HG02852 (cell line): Measurements from ENCODE around the gene ARHGAP6.
"Not testable (repeated sequence)": the region's sequence is repeated elsewhere in the genome, so short reads cannot be mapped to it uniquely, and the experiment has no call there.

Experiments used
- ATAC-seq: cut with Tn5 transposase; IDR thresholded peaks from one replicate; pipeline ENCODE4 v1.9.1; 2021; ENCODE audit warnings: mild to moderate bottlenecking, moderate library complexity; ENCODE audit not compliant: unreplicated experiment

The ARHGAP6 gene

DNA sequence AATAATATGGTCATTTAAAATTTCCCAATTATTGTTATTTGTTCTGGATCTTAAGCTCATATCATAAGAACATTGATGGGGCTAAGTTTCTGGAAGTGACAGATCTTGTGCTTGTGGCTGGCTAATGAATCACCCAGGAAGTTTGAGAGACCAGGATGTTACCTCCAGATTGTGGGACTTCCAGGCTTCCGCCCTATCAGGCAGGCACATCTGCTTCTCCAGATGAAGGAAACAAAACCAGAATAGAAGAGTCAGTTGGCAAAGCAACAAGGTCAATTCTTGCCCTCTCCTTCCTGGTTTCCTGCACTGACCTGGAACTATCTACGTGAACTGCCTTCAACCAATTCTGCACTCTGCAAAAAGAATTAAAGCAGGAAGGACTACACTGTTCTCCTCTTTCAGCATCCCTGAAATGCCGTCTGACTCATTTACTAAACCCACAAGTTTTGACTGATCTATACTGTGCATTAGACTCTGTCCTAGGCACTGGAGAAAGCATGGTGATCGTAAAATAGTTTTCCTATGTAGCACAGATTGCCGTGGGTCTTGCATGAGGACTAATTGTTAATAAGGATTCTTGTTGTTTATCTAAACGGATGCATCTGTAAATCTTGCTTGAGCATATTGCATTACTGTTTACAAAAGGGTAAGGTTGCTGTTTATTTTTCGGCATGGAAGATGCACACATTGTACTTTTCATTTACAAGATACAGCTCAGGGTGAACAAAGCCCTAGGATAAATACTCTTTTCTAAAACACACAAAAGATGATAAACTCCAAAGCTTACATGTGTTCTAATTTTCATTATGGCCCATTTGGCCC lies 297.9 kb downstream of the ARHGAP6 start:
- ATAC-seq, result no peak

DNA sequence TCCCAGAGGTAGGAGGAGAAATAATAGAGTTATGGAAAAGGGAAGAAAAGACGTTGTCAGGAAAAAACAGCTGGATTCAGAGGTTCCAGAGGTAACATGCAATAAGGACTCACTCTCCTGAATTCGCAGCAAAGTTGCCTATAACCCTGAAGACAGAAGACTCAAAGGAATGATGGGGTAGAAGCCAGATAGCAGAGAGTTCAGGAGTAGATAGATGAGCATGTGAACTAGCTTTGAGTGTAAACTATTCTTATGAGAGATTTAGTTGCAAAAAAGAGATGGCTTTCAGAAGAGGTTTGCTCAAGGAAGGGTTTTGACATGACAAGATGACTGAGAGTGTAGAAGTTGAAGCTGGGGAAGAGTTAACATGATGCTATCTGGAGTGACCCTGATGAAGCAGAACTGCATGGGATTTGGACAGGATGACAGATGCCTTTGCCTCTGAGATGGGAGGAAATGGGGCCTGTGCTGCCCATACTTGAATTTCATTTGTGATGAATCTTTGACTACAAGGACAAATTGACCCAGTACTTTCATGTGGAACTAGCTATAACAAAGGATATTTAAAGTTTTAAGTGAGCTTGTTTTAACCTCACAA lies 298.6 kb downstream of the ARHGAP6 start:
- no peak for ATAC-seq

DNA sequence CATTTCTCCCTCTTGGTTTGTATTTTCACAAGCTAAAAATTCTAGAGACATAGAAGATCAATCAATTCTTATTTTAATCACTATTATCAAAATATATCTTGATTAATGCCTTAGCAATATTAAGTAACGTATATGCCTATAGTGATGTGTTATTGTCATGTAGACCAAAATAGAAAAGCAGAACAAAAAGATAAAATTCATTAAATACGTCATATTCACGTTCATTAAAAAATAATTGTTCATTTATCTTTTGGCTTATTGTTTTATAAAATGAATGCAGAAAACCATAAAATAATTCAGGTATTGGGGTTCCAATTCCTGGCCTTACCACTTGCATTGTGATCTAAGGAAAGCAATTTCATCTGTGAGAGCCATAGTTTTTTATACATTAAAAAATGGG lies 300.3 kb downstream of the ARHGAP6 start:
- no peak for ATAC-seq

DNA sequence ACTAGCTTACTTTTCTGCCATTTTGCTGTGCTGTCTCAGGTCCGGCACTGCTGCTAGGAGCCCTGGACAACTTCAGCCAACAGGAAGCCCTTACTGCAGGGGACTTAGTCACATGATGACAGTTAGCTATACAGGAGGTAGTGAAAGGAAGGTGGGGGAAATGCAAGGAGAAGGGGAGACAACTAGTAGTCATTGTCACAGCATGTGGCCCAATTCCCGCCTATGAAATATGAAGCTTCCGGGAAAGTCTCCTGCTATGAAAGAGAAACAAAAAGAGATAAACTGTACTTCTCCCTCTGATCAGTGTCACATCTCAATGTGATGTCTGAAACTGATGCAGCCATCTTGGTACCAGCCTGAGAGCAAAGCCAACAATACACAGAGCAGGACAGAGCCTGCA lies 300.9 kb downstream of the ARHGAP6 start:
- ATAC-seq, result no peak

DNA sequence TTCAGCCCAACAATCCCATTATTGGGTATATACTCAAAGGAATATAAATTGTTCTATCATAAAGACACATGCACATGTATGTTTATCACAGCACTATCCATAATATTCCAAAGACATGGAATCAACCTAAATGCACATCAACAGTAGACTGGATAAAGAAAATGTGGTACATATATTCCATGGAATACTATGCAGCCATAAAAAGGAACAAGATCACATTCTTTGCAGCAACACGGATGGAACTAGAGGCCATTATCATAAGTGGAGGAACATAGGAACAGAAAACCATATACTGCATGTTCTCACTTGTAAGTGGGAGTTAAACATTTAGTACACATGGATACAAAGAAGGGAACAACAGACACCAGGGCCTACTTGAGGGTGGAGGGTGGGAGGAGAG lies 301.9 kb downstream of the ARHGAP6 start:
- not testable (repeated sequence) for ATAC-seq

DNA sequence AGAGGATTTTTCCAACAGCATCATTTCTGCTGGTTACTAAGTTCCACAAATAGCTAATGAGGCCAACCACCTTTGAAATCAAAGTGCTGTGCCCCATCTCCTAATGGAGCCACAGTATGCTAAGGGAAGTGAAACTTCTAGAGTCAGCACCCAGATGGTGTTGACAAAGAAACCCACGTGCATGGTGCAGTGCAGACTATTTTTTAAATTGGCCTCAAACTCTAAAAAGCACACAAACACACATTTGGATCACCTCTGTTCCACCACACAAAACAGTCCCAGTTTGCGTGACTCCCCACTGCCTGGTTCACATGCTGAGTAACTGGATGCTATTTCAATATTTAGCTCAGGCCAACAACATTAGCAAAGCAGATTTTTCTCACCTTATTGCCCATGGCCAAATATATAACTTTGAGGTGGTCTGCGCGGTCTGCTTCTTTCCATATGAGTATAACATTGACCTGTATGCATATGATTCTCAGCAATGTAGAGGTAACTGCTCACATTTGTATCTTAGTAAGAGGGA lies 302.6 kb downstream of the ARHGAP6 start:
- peak; percentile 98 for ATAC-seq

DNA sequence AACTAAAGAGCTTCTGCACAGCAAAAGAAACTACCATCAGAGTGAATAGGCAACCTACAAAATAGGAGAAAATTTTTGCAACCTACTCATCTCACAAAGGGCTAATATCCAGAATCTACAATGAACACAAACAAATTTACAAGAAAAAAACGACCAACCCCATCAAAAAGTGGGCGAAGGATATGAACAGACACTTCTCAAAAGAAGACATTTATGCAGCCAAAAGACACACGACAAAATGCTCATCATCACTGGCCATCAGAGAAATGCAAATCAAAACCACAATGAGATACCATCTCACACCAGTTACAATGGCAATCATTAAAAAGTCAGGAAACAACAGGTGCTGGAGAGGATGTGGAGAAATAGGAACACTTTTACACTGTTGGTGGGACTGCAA lies 304.1 kb downstream of the ARHGAP6 start:
- not testable (repeated sequence) for ATAC-seq

DNA sequence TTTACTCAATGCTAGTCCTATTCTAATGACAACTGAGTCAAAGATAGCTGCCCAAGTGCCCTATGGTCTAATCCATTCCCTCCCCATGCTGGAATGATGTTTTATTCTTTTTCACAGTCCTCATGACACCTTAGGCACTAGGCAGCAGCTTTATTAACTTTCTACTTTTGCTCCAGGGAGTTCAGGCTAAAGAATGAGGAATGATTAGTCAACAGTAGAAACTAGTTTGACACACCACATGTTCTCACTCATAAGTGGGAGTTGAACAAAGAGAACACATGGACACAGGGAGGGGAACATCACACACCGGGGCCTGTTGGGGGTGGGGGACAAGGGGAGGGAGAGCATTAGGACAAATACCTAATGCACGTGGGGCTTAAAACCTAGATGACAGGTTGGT lies 309.8 kb downstream of the ARHGAP6 start:
- ATAC-seq, result not testable (repeated sequence)

DNA sequence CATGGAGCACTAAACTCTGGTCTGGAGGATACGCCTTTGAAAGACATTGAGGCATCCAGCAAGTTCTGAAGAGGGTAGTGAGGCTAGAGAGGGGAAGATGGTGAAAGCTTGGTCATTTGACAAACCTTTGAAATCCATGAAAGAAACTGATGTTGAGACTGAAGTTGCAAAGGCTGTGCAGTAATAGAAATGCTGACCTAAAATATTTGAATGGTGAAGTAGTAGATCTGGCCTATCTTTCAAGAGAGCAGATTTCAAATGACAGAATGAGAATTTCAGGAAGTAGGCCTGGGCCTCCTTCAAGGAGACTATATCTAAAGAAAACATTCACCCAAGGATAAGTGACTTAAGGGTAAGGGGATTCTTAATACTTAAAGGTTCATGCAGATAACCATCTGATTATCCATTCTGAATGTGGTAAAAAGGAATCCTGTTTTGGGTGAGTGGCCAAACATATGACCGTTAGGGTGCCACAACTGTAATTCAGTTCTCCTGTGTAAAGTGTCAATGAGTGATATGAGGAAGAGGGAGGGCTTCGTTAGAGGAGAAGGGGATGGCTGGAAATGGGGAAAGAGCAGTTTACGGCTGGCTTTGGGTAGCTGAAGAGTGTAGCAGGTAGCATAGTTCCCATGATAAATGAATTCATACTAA lies 310.3 kb downstream of the ARHGAP6 start:
- ATAC-seq, result no peak

DNA sequence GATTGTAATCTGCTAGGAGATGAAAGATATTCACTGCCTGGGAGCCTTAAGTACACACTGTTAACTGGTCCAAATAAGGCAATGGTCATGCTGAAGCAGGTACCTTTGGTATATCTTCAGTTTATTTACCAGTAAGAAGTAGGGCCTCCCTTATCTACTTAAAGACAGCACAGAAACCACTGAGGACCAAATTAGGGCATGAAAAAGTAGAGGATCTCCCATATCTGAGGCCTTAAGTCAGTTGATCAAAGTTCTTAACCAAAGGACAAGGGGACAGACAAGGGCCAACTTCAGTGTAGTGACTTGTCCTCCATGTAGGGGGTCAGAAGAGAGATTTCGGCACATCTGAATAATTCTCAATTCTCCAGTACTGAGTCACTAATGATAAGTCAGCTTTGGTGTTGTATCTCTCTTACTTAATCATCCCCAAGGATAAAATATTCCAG lies 313.4 kb downstream of the ARHGAP6 start:
- no peak for ATAC-seq

DNA sequence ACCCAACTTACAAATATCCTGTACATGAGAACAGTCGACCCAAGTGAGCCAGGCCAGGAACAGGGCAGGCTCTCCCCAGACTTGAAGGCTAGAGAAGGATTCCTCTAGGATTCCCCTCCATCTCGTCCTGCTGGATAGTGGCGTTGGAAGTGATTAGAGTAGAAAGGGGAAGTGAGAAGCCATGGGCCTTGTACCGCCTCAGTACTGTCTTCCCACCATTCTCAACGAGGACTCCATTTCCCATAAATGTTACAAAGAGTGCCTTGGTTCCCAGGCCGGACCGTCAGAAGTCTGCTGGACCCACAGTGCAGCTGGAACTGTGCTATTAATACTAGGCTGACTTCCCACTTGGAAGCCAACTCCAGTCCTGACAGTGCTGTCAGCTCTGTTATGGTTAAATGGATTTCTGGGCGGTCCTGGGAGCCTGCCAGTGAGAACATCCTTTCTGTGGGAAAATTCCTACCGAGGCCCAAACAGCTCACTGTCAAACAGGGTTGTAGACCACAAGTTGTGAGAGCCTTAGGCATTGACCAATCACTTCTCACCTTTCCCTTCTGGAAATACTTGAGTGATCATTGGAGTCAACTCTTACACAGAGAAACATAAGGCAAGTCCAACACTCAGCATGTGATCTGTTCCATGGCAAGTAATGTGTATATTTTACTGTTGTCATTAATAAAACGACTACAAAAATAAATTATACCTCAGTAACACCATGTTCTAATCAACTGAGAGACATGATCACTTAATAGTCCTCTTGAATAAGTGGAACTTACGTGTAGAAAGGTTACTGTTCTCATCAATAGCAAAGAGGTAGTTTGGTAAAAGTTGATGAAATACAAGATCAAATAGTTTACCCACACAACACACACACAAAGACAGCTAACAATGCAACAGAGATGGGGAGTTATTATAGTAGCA lies 314.1 kb downstream of the ARHGAP6 start:
- ATAC-seq, result peak; percentile 29

DNA sequence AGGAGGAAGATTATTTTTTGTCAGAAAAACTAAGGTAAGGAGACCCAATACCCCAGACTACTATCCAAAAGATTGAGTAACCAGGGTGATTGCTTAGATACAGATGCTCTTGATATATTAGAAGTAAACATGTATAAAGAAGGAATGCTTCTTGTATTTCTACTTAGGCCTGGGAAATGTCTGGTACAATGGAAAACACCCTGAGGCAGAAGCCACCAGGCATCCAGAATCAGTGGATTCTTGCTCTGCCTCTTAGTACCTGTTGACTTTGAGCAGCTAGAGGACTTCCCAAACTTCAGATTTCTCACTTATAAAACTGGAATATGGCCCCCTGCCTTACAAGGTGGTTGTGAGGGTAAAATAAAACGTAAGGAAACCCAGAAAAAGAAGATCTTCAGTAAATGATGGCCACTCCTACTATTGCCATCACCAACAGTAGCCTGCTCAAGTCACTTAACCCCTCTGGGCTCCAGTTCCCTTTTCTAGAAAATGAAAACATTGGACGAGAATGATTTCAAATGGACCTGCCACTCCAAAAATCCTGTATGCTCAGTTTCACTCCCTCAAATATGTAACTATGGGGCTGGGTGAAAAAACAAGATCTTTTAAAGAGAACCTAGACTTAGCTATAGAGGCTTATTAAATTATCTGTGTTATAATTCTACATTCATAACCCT lies 315.9 kb downstream of the ARHGAP6 start:
- no peak for ATAC-seq

DNA sequence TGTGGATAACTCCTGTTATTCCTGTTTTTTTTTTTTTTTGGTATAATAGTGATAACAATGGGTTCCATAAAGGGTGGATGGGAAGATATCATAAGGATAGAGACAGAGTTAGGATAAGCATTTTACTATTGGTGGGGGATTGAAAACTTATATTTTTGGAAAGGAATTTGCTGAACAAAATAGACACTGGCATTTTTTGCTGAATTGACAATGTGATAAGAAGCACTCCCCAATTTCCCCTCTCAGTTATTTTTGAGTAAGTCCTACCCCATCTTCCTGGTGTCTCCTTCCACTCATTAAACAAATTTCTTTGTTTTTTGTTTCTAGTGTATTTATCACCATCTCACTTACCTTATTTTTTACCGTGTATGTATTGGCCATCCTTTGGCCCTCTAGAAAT lies 316.7 kb downstream of the ARHGAP6 start:
- no peak for ATAC-seq

DNA sequence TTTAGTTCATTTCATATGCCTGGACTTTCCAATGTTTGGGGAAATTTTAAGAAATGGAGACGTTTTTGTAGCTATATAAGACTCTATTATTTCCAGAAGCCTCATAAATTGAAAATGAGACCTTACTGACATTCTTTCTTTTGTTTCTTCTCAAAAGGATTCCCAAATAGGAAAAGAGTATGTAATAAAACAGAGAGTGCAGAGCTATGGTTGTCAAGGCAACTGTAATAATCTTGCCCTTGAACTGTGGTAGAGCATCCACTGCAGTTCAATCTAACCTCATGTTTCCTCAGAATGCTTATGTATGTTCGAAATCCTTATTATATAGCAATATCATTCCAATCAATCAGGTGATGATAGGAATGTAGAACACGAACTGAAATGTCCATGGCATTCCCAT lies 318.4 kb downstream of the ARHGAP6 start:
- no peak for ATAC-seq

DNA sequence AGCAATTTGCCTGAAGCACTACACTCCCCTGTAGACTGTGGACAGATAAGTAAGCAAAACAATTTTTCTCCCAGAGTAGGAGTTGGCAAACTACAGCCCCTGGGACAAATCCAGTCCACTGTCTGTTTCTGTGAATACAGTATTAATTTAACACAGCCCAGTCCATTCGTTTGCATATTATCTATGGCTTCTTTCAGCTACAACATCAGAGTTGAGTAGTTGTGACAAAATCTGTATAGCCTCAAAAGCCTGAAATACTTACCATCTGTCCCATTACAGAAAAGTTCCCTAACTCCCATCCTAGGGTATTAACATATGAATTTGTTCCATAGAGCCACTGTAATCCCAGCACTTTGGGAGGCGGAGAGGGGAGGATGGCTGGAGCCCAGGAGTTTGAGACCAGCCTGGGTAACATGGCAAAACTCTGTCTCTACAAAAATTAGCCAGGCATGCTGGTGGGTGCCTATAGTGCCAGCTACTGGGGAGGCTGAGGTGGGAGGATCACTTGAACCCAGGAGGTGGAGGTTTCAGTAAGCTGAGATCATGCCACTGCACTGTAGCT lies 319.5 kb downstream of the ARHGAP6 start:
- ATAC-seq, result no peak

DNA sequence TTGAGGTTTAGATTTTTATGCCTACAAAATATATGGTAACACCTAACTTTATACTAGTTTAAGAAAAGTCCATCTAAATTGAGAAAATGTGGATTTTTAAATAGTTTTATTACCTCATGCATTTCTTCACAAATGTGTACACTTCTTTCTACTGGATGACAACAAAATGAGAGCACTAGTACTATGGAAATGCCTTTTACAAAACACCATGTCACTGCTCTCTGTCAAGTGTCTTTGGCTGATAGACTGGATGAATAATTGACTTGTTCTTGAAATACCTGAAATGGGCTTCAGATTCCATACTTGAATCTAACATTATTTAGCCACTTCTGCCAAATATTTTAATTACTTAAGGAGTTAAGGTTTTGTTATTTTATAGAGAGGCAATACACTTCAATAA lies 323.0 kb downstream of the ARHGAP6 start:
- ATAC-seq, result no peak

DNA sequence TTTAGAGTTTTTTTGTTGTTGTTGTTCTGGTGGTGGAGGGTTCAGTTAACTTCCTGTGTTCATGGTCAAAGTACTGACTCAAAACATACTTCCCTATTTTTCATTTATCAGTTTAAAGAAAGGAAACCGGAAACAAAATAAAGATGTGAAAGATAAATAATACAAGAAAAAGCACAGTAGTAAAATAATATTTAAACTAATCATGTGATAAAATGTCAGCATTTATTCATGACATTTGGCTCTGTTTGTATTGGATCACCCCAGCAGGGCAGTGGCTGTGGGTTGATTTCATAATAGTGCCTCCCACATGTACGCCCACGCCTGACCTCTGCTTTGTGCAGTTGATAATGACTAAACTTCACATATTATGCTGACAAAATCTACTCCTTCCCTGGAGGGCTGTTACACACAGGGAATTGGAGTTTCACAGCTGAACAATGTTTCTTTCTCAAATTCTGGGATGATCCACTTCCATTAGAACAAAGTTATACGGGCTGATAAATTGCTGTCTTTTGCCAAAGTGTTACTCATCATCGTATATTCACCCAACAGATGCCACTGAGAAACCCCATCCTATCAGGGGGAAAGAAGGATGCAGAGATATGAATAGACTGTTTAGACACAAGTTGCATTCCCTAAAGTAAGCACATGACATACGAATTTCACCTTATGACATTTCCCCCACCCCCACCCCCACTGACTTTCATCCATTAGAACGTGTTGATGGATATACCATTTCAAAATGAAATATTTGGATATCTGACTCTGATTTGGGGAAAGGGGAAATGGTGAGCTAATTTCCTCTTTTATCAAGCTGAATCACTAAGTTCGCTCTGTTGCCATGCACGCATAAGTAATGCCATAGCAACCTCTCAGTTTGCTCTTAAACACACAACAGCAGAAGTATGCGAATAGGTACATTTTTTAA lies 324.2 kb downstream of the ARHGAP6 start:
- peak; percentile 76 for ATAC-seq

DNA sequence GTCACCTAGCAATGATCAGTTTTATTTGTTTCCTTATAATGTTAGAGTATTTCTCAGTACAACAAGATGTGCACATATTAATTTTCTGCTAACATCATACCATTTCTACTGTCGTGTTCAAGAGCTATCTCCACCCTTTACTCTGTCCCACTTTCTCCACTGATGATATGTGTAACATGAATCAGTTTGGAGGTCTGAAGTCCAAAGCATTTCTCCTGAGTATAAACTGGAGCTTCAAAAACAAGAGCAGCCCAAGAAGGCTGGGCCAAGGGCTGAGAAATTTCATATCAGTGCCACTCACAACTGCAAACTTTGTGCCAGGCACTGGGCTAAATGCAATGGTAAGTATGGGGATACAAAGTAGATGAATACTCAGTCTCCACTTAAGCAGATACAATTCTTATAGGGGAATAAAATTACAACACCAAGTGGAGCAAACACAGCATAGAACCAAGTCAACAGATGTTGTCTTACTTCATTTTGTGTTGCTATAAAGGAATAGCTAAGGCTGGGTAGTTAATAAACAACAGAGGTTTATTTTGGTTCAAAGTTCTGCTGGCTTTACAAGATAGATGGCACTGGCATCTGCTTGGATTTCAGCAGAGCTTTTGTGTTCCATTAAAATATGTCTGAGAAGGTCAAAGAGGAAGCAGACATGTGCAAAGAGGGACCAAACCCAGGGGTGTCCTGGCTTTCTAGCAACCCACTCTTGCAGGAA lies 328.3 kb downstream of the ARHGAP6 start:
- no peak for ATAC-seq
